Left cardiac atrium (tissue), 4 donors: Measurements from ENCODE around the gene SLC7A6. TPM values are rescaled to one million over a fixed set of nuclear protein-coding genes. Genes with fewer than 3 reads are reported as not detected.
A peak's percentile ranks its signal among the peaks of the same experiment; 100 is the strongest.
"Not testable (repeated sequence)": the region's sequence is repeated elsewhere in the genome, so short reads cannot be mapped to it uniquely, and the experiment has no call there.

Source experiments
- ATAC-seq, 2 donors: fragments of 200-7000 bp; cut with Tn5 transposase; one replicate each; pipeline ENCODE4 v1.9.1; 2020; ENCODE audit warnings: mild to moderate bottlenecking in 2 of 2, moderate library complexity in 2 of 2
- DNase-seq: peaks from one replicate; pipeline ENCODE4 v3.0.0-alpha.2; 2020
- intact Hi-C, 2 donors: fragments of 100-400 bp; cut with DNase I; formaldehyde crosslinking; loops; one replicate each; pipeline versions ENCODE4 v1.14.1 to v1.15.1; 2022 to 2023
- total RNA-seq, 2 donors: library from RNA; stranded (reverse); fragmentation: NEBNext Ultra II Directional; extraction: Animal tissue kit (Norgen Biotek cat#: 25700); gene quantifications; one replicate each; pipeline ENCODE4 v1.2.1, GENCODE V29; 2021
- donor health status: DM: no; HTN: yes; CAD: no.
- donor health status: DM: no; HTN: yes; CAD: no; lungs with severe emphysema.
- donor health status: DM: yes; HTN: yes; CAD: no.
- donor health status: Dilated cardiomyopathy.

The SLC7A6 gene
- total RNA-seq, 2 donors from 2014 or later, result 33.0 to 51.6 TPM

DNA sequence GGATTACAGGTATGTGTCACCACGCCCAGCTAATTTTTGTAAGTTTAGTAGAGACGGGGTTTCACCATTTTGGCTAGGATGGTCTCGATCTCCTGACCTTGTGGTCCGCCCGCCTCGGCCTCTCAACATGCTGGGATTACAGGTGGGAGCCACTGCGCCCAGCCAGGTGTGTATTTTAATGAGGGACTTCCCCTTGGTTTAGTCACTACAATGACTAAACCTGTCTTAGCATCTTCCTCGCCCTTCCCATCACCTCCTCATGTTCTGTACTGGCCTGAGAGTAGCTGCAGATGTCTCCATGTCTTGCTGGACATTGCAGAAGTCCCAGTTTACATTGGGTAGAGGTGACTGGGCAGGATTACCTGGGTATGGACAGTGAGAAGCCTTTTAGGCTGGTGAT lies 9.6 kb downstream of the SLC7A6 start:
- DNase-seq (no peak), ATAC-seq (no peak)
- intact Hi-C loops, result no loop called here

- no peak for ATAC-seq
- intact Hi-C loops, result no loop called here
- no peak for DNase-seq
Measured at GRCh38 chr16:68274441-68274840, 10.1 kb downstream of the SLC7A6 start.

GRCh38 chr16:68275611-68276191 lies 11.4 kb downstream of the SLC7A6 start:
- DNase-seq (no peak), ATAC-seq (no peak)
- intact Hi-C loops, result no loop called here

DNA sequence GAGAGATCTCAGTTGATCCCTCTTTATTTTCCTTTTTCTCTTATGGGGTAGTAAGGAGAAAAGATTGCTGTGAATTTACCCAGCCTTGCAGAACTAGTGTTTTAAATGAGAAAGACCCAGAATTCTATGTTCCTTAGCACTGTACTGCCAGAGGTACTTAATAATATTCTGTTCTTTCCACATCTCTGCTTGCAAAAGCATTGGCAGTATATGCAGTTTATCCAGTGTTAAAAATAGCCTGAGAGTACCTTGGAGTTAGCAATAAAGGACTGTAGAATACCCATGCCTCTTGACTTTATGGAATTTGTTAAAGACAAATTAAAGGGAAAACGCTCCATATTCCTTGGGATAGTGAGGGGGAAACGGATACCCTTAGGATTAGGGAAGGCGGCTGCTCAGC lies 11.9 kb downstream of the SLC7A6 start:
- DNase-seq, result no peak
- intact Hi-C loops, result no loop called here
- peak in 1 of 2 donors; percentile 53 for ATAC-seq

DNA sequence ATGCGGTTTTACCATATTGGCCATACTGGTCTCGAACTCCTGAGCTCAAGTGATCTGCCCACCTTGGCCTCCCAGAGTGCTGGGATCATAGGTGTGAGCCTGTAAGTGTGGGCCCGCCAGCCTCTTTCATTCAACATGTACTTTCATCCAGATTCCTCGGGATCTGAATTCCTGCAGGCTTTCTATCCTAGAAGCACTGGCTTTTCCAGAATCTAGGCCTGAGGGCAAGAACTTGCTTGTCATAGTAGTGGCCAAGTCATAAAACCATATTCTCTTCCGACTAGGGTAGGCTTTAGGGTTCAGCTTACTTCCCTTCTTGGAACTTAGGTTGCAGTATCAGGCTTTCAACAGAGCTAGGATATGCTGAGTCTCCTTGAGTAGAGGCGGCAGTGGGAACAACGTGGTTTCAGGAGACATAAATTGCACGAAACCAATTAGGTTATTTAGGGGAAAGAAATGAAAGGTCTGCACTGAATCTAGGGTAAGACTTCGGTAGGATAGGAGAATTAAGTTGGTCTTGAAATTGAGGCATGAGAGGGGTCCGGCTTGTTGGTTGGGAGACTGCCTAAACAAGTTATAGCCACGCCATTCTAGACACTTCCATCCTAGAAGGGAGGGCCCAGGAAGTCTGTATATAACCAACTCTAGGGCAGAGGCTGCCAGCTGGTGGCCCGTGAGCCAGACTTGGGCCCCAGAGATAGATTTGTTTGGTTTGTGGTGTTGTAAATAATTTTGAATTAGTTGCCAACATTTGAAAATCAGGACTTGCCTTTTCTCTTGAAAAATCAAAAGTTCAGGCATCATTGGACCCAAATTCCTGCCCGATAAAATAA lies 15.6 kb downstream of the SLC7A6 start:
- DNase-seq (no peak), ATAC-seq (no peak)
- intact Hi-C loops, result no loop called here

GRCh38 chr16:68281368-68282063 lies 17.2 kb downstream of the SLC7A6 start:
- no peak for ATAC-seq
- intact Hi-C loops, result no loop called here

GRCh38 chr16:68282064-68282452 lies 17.7 kb downstream of the SLC7A6 start:
- intact Hi-C loops, result no loop called here
- no peak for ATAC-seq

More at GRCh38 chr16:68281368-68282063, 17.2 kb downstream of the SLC7A6 start:
- DNase-seq, result no peak

DNA sequence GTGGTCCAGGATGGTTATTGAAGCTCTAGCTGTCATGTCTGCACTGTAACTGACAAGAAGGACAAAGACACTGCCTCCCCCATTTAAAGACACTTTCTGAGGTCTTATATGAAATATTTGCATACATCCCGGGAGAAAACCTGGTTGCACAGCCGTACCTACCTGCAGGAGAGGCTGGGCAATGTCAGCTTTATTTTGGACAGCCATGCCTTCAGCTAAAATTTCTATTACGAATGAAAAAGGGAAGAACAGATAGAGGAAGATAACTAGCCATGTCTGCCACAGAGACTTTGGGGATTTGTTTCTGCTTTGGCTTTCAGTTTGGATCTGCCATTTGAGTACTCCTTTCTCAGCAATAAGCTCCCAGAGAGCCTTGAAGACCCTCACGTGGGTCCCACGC lies 19.0 kb downstream of the SLC7A6 start:
- intact Hi-C loops, result no loop called here

More at GRCh38 chr16:68282064-68282452, 17.7 kb downstream of the SLC7A6 start:
- no peak for DNase-seq

GRCh38 chr16:68283801-68284598 lies 19.7 kb downstream of the SLC7A6 start:
- DNase-seq (no peak), ATAC-seq (peak; percentile 30 to 58)
- intact Hi-C loops, result no loop called here

More for the DNA sequence above, 19.0 kb downstream of the SLC7A6 start:
- ATAC-seq (no peak), DNase-seq (no peak)

GRCh38 chr16:68284847-68285246 lies 20.5 kb downstream of the SLC7A6 start:
- intact Hi-C loops, result no loop called here
- ATAC-seq, result no peak

DNA sequence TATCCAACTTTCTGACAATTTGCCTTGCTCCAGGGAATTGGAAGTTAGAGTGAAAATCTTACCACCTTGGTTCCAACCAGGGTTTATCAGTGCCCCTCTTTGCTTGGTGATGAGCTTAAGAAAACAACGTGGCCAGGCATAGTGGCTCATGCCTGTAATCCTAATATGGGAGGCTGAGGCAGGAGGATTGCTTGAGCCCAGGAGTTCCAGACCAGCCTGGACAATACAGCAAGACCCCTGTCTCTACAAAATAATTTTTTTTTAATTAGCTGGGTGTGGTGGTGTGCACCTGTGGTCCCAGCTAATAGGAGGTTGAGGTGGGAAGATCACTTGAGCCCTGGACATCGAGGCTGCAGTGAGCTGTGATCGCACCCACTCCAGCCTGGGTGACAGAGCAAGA lies 21.4 kb downstream of the SLC7A6 start:
- no peak for ATAC-seq
- no peak for DNase-seq
- intact Hi-C loops, result no loop called here

More at GRCh38 chr16:68284847-68285246, 20.5 kb downstream of the SLC7A6 start:
- DNase-seq, result no peak

DNA sequence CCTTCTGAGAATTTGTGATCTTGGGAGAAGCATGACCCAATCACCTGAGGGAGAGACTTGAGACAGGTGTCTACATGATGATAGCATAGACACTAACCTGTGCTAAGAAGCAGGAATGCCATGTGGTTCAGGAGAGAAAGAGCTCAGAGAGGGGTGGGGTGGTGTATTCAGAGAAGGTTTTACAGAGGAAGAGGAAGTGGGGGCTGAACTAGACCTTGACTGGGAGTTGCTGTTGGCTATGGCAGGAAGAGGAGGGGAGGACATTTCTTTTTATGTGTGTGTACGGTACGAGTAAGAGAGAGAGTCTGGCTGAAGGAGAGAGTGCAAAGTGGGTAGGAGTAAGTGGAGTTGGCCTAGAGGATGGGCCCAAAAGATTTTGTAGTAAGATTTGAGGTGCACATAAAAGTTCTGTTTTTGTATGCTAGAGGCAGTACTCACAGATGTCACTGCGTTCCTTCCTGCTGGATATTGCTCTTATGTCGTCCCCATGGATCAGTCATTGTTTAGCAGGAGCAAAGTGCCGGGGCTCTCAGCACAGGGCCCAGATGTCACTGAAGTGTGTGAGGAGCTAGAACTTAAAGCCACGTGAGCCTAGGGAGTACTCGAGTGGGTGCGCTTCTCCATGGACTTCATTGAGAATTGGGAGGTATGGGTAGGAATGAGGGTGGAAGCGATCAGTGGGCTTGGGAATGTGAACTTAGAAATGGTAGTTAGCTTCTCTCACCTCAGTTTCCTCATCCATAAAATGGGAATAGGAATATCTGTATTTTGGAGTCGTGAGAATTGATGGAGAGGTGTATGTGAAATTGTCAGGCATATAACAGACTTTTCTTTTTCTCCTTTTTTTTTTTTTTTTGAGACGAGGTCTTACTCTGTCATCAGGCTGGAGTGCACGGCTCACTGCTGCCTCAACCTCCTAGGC lies 22.1 kb downstream of the SLC7A6 start:
- peak in 1 of 2 donors; percentile 9 for ATAC-seq
- intact Hi-C loops, result no loop called here
- no peak for DNase-seq

DNA sequence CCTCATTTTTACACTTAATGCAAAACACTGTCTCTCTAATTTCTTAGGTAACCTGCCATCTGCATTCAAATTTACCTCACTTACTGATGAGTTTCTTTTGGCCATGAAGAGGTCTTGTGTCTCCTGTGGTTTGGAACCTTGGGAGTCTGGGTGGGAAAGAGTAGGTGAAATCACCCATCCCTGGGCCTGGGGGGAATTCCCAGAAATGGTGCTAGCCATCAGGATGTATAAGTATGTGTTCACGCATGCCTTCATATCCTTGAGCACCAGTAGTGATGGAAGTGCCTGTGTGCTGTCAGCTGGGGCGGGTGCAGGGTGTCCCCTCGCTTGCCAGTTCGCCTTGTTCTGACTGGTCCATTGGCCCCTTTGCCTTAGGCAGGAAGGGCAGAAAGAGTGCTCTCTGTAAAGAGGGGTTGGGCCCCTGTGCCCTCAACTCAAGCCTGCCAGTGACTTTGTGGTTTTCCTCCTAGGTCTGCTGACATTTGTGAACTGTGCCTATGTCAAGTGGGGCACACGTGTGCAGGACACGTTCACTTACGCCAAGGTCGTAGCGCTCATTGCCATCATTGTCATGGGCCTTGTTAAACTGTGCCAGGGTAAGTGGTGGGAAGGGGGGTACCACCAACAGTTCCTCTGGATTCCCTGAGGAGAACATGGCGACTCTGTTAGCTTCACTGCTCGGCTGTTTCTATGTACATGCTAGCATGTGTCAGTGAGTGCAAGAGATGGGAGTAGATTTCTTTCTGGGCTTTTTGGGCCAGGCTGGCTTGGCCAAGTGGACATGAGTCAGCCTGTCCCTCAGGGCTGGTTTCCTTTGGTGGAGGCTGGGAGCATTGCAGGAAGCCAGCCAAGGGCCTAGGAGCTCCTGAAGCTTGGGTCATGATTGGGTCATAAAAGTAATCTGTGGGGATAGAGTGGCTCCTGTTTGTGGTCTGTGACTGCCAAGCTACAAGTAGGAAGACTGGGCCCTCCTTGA lies 23.2 kb downstream of the SLC7A6 start:
- intact Hi-C loops, result no loop called here
- peak; percentile 81 to 85 for ATAC-seq

GRCh38 chr16:68288252-68288650 lies 23.9 kb downstream of the SLC7A6 start:
- intact Hi-C loops, result no loop called here
- DNase-seq, result no peak
- ATAC-seq, result peak in 1 of 2 donors; percentile 12

More for the DNA sequence above, 23.2 kb downstream of the SLC7A6 start:
- peak; percentile 85 for DNase-seq

- intact Hi-C loops, DNase-seq, ATAC-seq: not testable (repeated sequence)
Measured at GRCh38 chr16:68288796-68289195, 24.5 kb downstream of the SLC7A6 start.

- no peak for ATAC-seq
- intact Hi-C loops, result no loop called here
- DNase-seq, result no peak
Measured at GRCh38 chr16:68289202-68289601, 24.9 kb downstream of the SLC7A6 start.
